Ecto neural progenitor cell (in vitro differentiated cells): ENCODE results near the gene KCNH3.

ENCODE experiments used
- DNase-seq: peaks from one replicate; pipeline ENCODE4 v3.0.0-alpha.2; 2018; ENCODE audit warnings: low spot score

KCNH3 gene

DNA sequence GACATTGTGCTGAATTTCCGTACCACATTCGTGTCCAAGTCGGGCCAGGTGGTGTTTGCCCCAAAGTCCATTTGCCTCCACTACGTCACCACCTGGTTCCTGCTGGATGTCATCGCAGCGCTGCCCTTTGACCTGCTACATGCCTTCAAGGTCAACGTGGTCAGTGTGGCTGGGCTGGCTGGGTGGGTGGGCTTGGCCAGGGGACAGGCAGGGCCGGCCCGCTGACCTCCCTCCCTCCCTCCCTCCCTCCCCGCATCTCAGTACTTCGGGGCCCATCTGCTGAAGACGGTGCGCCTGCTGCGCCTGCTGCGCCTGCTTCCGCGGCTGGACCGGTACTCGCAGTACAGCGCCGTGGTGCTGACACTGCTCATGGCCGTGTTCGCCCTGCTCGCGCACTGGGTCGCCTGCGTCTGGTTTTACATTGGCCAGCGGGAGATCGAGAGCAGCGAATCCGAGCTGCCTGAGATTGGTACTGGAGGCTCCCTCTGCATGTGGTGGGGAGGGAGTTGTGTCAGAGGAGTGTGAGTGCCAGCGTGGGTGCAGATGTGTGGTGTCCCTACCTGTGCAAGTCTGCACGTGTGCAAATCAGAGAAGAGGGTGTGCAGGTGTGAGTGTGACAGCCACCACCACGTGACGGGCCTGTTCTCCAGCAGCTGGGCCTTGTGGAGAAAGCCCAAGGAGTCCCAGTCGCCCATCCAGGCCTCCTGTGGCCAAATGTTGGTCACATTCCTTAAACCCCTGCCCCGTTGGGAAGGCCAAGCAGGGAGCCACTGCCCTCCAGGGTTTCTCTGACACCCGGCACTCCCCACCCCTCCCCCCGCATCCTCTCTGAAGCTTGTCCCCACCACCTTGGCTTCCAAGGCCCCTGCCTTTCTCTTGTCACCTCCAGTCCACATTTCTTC is 5.3 kb downstream of the KCNH3 start:
- no peak for DNase-seq

DNA sequence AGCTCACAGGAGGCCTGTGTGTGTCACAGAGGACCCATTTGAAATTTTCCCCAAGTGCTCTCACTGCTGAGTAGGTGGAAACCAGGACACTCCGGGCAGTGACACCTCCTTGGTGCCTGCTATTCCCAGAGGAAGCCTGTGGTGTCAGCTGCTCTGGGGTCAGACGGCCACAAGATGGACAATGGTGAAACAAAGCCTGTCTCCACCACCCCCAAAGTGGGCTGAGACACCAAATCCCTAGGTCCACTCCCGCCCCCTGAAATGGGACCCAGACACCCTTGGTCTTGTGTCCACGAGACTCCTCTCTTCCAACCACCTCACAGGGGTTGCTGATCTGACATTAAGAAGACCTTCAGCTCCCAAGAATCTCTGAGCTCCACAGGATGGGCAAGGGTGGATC is 7.0 kb downstream of the KCNH3 start:
- DNase-seq, result no peak

DNA sequence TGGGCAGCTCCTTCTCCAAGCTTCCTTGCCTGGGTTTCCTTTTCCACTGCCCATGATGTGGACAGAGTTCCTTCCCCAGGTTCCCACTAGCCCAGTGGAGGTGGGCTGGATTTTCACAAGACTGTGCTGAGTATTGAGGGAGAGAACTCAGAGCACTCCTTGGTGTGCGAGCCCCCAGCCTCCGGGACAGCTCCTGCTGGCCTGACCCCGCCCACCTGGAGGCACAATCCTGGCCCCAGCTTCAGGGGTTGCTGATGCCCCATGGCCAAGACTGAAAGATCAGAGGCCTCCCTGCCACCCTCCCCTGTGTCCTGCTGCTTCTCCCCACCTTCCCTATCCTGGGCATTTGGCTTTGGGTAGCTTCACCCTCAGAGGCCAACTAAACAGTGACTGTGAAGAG is 7.7 kb downstream of the KCNH3 start:
- no peak for DNase-seq

DNA sequence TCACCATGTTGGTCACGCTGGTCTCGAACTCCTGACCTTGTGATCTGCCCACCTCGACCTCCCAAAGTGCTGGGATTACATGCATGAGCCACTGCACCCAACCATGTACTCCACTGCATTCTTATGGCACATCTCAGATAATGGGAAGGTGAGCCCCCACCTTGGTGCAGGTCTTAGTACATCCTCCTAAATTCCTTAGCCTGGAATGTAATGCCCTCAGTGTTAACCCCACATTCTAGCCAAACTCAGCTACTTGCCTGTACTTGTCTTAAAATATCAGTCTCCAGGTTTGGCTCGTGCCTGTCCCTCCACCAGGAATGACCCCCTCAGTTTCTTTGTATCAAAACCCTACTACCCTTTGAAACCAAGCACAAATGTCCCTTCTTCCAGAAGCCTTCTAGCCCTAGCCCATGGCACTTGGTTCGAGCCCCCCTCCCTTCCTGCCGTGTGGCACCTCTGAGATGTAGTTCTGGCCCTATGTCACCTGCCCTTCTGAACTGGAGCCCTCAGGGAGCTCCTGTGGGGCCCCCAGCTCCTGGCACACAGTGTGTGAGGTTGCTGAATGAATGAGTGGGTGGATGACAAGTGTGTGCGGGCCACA is 8.4 kb downstream of the KCNH3 start:
- DNase-seq, result no peak

DNA sequence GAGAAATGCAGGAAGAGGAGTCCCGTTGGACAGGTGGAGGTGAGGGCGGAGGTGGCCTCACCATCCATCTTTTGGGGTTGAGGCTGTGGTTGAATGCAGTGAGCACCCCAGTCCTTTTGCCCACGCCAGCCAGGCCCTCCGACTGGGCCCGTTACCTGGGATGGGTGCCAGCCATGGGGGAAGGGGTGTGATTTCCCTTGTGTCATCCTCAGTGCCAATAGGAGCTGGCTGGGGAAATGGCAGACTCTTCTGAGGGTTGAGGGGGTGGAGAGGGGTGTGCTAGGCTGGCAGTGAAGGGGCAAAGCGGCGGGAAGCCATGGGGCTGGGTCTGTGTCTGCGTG is 9.6 kb downstream of the KCNH3 start:
- DNase-seq, result no peak

DNA sequence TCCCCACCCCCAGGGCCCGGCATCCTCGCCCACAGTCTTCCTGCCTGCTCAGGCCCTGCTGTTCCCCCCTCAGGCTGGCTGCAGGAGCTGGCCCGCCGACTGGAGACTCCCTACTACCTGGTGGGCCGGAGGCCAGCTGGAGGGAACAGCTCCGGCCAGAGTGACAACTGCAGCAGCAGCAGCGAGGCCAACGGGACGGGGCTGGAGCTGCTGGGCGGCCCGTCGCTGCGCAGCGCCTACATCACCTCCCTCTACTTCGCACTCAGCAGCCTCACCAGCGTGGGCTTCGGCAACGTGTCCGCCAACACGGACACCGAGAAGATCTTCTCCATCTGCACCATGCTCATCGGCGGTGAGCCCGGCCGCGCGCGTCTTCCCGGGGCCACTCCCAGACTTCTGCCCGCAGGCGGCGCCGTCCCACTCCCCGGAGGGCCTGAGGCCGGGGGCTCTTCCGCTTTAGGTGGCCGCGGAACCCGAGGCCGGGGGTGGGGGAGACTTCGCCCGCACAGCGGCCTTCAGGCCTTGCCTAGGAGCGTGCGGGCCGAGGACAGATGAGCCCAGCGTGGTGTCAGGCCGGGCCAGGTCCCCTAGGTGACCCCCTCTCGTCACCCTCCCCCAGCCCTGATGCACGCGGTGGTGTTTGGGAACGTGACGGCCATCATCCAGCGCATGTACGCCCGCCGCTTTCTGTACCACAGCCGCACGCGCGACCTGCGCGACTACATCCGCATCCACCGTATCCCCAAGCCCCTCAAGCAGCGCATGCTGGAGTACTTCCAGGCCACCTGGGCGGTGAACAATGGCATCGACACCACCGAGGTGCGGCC is 10.2 kb downstream of the KCNH3 start:
- peak; percentile 81 for DNase-seq

DNA sequence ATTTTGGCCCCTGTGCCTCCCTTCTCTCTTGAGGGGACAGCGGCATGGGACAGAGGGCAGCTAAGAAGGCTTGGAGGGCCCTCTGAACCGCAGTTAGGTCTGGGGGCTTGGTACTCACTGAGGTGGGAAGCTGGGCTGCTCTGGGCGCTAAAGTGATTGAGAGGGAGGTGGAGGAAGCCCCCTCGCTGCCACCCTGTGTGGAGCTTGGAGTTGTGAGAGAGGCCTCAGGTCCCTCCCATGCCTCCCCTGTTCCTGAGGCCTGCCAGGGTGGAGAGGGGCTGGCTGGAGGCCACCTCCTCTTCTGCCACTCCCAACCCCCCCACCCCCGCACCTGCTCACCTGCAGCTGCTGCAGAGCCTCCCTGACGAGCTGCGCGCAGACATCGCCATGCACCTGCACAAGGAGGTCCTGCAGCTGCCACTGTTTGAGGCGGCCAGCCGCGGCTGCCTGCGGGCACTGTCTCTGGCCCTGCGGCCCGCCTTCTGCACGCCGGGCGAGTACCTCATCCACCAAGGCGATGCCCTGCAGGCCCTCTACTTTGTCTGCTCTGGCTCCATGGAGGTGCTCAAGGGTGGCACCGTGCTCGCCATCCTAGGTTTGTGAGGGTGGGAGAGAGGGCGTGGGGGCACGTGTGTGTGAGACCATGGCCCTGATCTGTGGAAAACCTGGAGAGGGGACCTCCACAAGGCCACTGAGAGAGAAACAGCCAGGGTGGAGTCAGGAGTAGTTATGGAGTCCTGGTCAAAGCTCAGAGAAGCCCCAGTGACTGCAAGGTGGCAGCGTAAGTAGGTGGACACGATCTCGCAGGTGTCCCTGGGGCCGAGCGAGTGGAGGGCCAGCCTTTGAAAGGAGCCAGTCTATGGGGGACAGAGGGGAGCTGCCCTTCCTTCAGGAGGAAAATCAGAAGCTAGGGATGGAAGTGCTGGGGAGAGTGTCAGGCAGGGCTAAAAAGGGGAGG is 11.2 kb downstream of the KCNH3 start:
- DNase-seq, result no peak

DNA sequence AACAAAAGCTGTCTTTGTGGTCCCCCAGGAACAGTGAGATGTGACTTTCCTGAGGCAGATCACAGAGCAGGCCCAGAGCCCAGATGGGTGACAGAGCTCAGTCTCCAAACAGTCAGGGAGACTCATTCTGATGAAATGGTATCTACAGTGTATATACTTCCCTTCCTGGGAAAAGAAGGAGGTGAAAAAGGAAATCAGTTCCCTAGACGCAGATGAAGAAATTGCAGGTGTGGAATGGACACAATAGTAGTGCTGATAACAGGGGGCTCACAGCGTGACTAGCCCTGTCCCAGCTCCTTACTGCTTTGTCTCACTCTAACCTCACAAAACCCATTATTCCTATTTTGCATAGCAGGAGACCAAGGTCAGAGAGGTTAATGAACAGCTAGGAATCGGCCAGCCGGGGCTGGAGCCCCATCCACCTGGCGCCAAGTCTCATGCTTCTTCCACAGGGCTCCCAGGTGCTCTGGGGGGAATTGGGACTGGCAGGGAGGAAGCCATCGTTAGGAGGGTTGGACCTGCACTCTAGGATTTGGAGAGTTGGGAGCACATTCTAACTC is 11.9 kb downstream of the KCNH3 start:
- no peak for DNase-seq

DNA sequence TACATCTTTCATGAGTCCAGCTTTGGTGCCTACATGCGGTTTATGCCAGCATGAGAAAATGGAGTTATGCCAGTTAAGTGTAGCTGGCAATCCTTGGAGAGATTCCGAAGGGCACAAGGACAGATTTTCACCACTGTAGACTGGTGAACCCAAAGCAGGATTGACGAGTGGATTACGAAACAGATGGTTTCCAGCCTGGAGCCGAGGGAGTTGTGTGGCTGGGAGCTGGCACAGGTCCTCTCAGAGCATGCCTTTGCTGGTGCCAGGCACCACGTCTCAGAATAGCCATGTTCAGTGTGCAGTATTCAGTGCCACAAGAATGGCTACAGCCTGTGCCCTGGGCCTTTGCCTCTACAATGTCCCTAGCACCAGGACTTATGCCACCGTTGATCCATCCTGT is 13.2 kb downstream of the KCNH3 start:
- DNase-seq, result no peak

DNA sequence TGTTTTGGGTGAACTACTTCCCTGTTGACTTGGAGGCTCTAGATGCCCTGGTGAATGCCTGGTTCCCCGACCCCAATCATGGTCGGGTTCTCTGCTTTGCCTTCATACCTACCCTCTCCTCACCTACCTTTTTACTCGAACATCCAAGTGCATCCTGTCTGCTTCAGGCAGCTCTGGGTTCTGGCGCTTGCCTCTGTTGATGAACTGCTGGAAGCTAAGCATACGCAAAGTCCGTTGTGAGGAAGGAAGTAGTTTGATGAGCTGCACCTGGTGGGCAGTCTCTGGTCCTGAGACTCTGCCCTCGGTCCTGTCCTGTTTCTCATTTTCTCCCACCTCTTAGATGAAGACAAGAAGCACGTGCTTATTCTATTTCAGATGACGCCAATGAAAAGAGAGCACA is 13.6 kb downstream of the KCNH3 start:
- no peak for DNase-seq

DNA sequence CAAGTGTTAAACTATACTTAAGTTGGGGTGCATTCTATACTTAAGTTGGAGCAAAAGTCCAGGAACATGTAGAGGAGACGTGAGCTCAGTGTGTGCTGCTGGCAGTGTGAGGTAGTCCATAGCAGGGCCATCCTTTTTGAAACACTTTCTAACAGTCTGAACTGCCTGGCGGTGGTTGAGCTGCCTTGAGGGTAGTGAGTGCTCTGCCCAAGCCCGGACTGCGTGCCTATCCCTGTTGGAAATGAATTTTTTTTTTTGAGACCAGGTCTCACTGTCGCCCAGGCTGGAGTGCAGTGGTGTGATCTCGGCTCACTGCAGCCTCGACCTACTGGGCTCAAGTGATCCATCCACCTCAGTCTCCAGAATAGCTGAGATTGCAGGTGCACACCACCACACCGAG is 14.1 kb downstream of the KCNH3 start:
- DNase-seq, result no peak

DNA sequence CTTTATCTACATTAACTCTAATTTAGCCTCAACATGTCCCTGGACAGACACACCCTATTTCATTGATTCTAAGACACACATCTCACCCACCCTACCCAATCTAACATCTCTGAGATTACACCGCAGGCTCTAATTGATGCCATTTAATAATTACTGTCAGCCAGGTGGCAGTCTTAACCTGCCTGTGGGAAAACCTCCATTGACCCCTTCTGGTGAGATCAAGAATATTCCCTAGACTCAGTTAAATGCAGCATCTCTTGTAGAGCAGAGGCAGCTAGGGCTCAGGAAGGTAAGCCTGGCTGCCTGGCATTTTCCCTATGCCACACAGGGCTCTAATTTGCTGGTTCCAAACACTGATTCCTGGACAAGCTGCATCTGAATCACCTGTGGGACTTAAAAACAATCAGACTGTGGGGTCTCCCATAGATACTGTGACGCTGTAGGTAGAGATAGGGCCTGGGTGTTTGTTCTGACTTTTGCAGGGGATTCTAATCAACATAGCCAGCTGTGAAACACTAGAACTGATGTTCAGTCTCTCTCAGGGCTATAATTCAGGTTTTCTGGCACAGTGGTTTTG is 14.8 kb downstream of the KCNH3 start:
- no peak for DNase-seq

DNA sequence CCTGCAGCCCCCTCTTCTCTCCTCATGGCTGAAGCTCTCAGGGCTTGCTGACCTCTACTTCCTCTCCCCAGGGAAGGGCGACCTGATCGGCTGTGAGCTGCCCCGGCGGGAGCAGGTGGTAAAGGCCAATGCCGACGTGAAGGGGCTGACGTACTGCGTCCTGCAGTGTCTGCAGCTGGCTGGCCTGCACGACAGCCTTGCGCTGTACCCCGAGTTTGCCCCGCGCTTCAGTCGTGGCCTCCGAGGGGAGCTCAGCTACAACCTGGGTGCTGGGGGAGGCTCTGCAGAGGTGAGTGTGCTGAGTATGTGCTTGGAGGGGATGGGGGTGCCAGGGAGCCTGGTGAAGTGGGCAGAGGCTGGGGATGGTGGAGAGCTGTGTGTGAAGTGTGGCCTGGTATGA is 15.4 kb downstream of the KCNH3 start:
- no peak for DNase-seq

DNA sequence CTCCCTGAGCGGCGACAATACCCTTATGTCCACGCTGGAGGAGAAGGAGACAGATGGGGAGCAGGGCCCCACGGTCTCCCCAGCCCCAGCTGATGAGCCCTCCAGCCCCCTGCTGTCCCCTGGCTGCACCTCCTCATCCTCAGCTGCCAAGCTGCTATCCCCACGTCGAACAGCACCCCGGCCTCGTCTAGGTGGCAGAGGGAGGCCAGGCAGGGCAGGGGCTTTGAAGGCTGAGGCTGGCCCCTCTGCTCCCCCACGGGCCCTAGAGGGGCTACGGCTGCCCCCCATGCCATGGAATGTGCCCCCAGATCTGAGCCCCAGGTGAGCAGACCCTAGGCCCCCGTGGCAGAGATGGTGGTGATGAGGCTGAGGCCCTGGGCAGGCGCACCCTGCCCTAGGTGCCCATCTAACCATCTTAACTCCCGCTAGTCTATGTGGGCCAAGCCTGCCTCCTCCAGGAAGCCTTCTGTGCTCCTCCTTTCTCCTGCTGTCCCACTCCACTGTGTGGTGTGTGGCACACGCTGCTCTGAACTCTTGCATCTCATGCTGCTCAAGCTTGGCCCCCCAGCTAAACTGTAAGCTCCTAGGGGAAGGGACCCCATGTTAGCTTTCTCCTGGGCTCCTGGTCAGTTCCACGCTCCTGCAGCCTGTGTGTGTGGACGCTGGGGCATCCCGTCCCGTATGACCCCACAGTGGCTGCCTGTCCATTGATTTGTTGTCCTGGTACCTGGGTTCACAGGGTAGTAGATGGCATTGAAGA is 17.0 kb downstream of the KCNH3 start:
- no peak for DNase-seq

DNA sequence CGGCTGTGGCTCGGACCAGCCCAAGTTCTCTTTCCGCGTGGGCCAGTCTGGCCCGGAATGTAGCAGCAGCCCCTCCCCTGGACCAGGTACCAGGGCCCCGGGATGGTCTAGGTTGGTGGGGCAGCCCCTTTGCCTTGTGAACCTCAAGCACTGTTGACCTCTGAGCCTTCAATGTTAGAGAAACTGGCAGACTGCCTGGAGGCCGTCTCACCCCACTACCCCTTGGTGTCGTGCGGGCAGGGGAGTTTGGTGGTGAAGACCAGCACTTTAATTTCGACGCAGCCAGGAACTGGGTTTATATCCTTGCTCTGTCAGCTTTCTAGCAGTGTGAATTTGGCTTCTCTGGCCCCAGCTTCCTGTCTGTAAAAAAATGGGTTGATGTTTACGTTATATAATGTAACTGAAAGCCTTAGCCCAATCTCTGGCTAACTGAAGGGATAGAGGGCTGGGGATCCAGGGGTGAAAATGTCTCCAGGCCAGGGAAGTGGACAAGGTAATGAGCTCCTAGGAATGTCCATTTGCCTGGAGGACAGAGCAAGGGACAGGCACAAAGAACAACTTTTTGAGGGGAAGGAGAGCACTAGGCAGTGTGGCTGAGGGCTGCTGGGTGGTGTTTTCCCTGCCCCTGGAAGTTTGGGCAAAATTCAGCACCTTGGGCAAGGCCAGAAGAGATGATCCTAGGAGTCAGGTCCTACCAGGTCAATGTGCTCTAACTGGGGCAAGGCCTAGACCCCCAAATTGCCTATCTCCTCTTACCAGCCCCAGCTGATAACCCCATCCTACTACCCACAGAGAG is 17.8 kb downstream of the KCNH3 start:
- no peak for DNase-seq

DNA sequence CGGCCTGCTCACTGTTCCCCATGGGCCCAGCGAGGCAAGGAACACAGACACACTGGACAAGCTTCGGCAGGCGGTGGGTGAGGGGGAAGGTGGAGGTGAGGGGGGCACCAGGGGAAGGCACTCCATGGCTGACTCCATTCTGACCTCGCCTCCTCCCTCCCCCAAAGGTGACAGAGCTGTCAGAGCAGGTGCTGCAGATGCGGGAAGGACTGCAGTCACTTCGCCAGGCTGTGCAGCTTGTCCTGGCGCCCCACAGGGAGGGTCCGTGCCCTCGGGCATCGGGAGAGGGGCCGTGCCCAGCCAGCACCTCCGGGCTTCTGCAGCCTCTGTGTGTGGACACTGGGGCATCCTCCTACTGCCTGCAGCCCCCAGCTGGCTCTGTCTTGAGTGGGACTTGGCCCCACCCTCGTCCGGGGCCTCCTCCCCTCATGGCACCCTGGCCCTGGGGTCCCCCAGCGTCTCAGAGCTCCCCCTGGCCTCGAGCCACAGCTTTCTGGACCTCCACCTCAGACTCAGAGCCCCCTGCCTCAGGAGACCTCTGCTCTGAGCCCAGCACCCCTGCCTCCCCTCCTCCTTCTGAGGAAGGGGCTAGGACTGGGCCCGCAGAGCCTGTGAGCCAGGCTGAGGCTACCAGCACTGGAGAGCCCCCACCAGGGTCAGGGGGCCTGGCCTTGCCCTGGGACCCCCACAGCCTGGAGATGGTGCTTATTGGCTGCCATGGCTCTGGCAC is 18.5 kb downstream of the KCNH3 start:
- DNase-seq, result no peak

DNA sequence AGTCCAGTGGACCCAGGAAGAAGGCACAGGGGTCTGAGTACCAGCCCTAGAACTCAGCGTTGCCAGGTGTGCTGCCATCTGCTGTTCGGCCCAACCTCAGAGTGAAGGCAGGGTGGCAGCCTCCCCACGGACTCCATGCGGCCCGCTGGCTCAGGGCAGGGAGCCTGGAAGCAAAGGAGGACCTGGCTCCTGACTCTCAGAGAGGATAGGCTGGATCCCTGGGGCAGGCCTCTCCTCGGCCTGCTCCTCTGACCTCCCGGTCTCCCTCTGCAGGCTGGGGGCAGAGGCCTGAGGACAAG is 19.0 kb downstream of the KCNH3 start:
- no peak for DNase-seq

DNA sequence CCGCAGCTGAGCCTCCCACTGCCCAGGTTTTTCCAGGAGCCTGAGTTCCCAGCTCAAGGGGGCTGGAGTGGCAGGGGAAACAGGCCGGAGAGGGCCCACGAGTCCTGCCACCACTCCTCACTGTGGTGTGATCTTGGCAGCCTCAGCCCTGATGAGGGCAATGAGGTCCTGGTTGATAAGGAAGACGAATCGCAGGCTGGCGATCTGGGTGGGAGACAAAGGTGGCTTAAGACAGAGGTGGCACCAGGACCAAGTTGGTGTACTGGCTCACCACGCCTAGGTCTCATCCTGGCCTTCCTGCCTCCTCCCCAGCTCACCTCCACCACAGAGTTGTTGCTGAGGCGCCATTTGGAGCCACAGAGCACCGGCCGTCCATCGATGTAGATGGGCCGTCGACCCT is 19.7 kb downstream of the KCNH3 start:
- no peak for DNase-seq

DNA sequence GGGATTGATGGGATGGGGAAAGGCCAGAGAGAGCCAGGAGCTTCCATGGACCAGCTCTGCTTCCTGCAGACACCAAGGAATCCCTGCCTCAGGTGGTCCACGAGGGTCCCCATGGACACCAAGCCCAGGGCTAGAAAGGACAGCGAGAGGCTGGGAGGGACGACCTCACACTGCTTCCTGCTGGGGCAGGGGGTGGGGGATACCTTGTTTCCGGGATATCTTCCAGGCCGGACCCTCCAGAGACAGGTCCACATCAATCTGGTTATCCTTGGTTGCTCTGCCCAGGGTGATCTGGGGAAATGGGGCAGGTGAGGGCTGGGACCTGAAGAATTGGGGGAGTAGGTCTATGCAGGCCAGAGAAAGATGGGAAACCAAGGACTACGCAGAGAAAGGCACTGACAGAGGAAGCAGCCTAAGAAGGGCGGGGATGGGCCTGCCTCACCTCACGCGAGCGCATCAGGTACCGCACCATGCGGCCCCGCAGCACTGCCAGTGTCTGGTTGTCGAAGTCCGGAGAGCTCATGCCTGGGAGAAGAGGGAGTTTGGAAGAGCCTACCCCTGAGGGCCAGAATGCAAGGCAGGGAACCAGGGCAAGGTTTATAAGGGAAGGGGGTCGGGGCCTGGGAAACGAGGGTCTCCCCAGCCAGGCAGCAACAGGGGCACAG is 20.3 kb downstream of the KCNH3 start:
- no peak for DNase-seq
